ENCODE results near the gene SYT7.

DNA sequence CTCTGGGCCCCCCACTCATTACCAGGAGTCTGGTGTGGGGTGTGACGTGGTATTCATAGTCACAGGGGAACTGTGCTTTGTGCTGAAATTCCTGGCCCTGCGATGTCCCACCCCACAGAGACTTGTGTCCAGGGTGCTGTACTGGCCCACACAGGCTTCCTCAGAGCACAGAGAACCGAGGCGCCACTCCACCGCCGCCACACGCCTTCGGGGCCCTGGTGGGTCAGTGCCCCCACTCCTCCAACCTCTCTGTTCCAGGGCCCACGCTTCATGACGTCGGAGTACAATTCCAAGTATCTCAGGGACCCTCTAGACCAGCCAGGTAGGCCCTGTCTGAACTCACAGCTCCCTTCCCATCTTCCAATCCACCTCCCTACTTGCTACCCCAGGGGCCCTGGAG, 95.8 kb downstream of the SYT7 start:
- TF ChIP-seq POLR2AphosphoS5 (IDR thresholded peaks at IDR 0.05; ENCODE audit: borderline replicate concordance, low read depth, low read length) (no peak), EZH2 (IDR thresholded peaks at IDR 0.05) (no peak)
